Bronchial epithelial cell (primary cell): ENCODE data around the gene GPR31. TPM values are rescaled to one million over a fixed set of nuclear protein-coding genes. Genes with fewer than 3 reads are reported as not detected.

Experiments used
- DNase-seq: peaks from one replicate; pipeline ENCODE4 v3.0.0-alpha.2; 2010; ENCODE audit warnings: low read depth
- FAIRE-seq: peaks from 2 replicates; lab custom pipeline; 2011; peaks lifted over from hg19 to GRCh38; lab: Jason Lieb, UNC
- H3K27me3 ChIP-seq: 2 replicates; pipeline ENCODE4 v1.5.1; 2011; ENCODE audit warnings: low read length; ENCODE audit not compliant: control insufficient read depth, insufficient read depth
- H3K36me3 ChIP-seq: 2 replicates; pipeline ENCODE4 v1.5.1; 2011; ENCODE audit warnings: low read length; ENCODE audit not compliant: control insufficient read depth, insufficient read depth
- H3K4me3 ChIP-seq: 2 replicates; pipeline ENCODE4 v1.5.1; 2011; ENCODE audit warnings: mild to moderate bottlenecking, low read depth, low read length, control low read depth
- CTCF ChIP-seq: IDR thresholded peaks from 2 replicates; pipeline ENCODE4 v1.5.1; 2011; ENCODE audit warnings: mild to moderate bottlenecking, moderate library complexity, low read length, control low read depth, inconsistent platforms; ENCODE audit not compliant: insufficient read depth, severe bottlenecking
- total RNA-seq: library from RNA; depleted of rRNA; stranded (reverse); fragments of >200 nt; gene quantifications from 2 replicates; pipeline ENCODE4 v1.2.1, GENCODE V29; 2014

Gene GPR31
- total RNA-seq, 1 donor from 2014 or later: not detected

- DNase-seq (no peak), FAIRE-seq (no peak)
- no peaks in the 10 kb centered on the region for H3K36me3 ChIP-seq
- no peak overlapping the region for H3K4me3 ChIP-seq
- no peak for TF ChIP-seq CTCF
- no peaks in the 10 kb centered on the region for H3K27me3 ChIP-seq
Observed at GRCh38 chr6:167165858-167166471, 8.2 kb upstream of the GPR31 start.

- Histone ChIP-seq H3K27me3 (no peaks in the 10 kb centered on the region), H3K4me3 (no peak overlapping the region), H3K36me3 (no peaks in the 10 kb centered on the region)
- FAIRE-seq (no peak), DNase-seq (no peak)
- TF ChIP-seq CTCF: no peak
Observed at GRCh38 chr6:167164261-167164660, 6.5 kb upstream of the GPR31 start.

- no peak for FAIRE-seq
- TF ChIP-seq CTCF: no peak
- Histone ChIP-seq H3K36me3 (no peaks in the 10 kb centered on the region), H3K4me3 (no peak overlapping the region), H3K27me3 (no peaks in the 10 kb centered on the region)
- DNase-seq: no peak
Observed at GRCh38 chr6:167163476-167164011, 5.8 kb upstream of the GPR31 start.

GRCh38 chr6:167162591-167162990 lies 4.8 kb upstream of the GPR31 start:
- FAIRE-seq: peak; percentile 13

GRCh38 chr6:167161851-167162467 lies 4.2 kb upstream of the GPR31 start:
- Histone ChIP-seq H3K27me3 (no peaks in the 10 kb centered on the region), H3K36me3 (no peaks in the 10 kb centered on the region), H3K4me3 (no peak overlapping the region)
- no peak for FAIRE-seq
- no peak for TF ChIP-seq CTCF
- DNase-seq: peak; percentile 13

More at GRCh38 chr6:167162591-167162990, 4.8 kb upstream of the GPR31 start:
- no peaks in the 10 kb centered on the region for H3K36me3 ChIP-seq
- no peak overlapping the region for H3K4me3 ChIP-seq
- no peaks in the 10 kb centered on the region for H3K27me3 ChIP-seq
- TF ChIP-seq CTCF: no peak
- DNase-seq: no peak
